Esophagus (tissue), 2 donors: ENCODE results near the gene ELMOD1. TPM values are rescaled to one million over a fixed set of nuclear protein-coding genes. Genes with fewer than 3 reads are reported as not detected.
"Not testable (repeated sequence)": the region's sequence is repeated elsewhere in the genome, so short reads cannot be mapped to it uniquely, and the experiment has no call there.

Source experiments
- H3K27ac ChIP-seq, 2 donors: one replicate each; pipeline ENCODE4 v1.5.1; 2013; ENCODE audit warnings: low read depth in 2 of 2, mild to moderate bottlenecking in 2 of 2, inconsistent platforms in 1 of 2, low read length in 1 of 2, moderate library complexity in 1 of 2
- H3K27me3 ChIP-seq, 2 donors: one replicate each; pipeline ENCODE4 v1.6.1; 2013; ENCODE audit warnings: low read length in 2 of 2, control low read depth in 1 of 2, mild to moderate bottlenecking in 1 of 2; ENCODE audit not compliant: insufficient read depth in 2 of 2, control insufficient read depth in 1 of 2
- H3K36me3 ChIP-seq, 2 donors: one replicate each; pipeline ENCODE4 v1.6.1; 2013; ENCODE audit warnings: low read length in 1 of 2; ENCODE audit not compliant: control insufficient read depth in 2 of 2, insufficient read depth in 2 of 2
- H3K4me1 ChIP-seq, 2 donors: one replicate each; pipeline ENCODE4 v1.6.1; 2013; ENCODE audit warnings: low read length in 1 of 2; ENCODE audit not compliant: control insufficient read depth in 2 of 2, insufficient read depth in 2 of 2
- H3K4me3 ChIP-seq, 2 donors: one replicate each; pipeline ENCODE4 v1.5.1; 2013; ENCODE audit warnings: low read length in 2 of 2, mild to moderate bottlenecking in 2 of 2, low read depth in 1 of 2, moderate library complexity in 1 of 2
- H3K9me3 ChIP-seq, 2 donors: one replicate each; pipeline ENCODE4 v1.6.1; 2013; ENCODE audit warnings: mild to moderate bottlenecking in 2 of 2, low read depth in 1 of 2, low read length in 1 of 2, moderate library complexity in 1 of 2; ENCODE audit not compliant: control insufficient read depth in 2 of 2, insufficient read depth in 1 of 2
- WGBS, 2 donors: extraction: QIAGEN DNeasy Blood & Tissue Kit; methylation state at CpG; one replicate each; pipeline ENCODE4 v1.1.7; 2013; 5-methylcytosine and 5-hydroxymethylcytosine counted together
- polyA plus RNA-seq, 2 donors: library from polyadenylated mRNA; stranded (reverse); fragments of 200-250 nt; gene quantifications; one replicate each; pipeline ENCODE4 v1.2.3, GENCODE V29; 2013
- donor health status: healthy with polysubstance abuse.
- donor health status: Bipolar disorder and iron deficiency.

ELMOD1 gene
- polyA plus RNA-seq, 2 donors = 0.02 TPM; not detected in 1

DNA sequence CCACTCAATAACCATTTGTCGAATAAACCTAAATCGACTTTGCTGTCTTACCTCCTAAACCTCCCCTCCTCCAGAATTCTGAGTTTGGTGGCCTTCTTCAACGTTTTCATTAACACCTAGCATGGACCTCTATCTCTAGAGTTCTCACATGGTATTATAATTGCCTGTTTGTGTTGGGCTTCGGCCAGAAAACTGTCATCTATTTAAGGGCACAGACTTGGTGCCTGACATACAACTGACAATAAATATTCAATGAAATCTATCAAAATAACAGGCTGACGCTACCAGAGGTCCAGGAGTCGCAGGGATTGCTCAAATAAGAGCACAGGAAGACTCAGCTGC, 26.1 kb upstream of the ELMOD1 start:
- Histone ChIP-seq H3K4me3 (peak overlapping the region; percentile 87 to 97), H3K9me3 (no peaks in the 10 kb centered on the region), H3K27me3 (no peaks in the 10 kb centered on the region), H3K27ac (peak overlapping the region; percentile 77 to 95), H3K36me3 (no peaks in the 10 kb centered on the region), H3K4me1 (no peaks in the 10 kb centered on the region)
- 12 to 16% methylated on average over 6 of the region's 6 CpGs for WGBS, 2 donors

DNA sequence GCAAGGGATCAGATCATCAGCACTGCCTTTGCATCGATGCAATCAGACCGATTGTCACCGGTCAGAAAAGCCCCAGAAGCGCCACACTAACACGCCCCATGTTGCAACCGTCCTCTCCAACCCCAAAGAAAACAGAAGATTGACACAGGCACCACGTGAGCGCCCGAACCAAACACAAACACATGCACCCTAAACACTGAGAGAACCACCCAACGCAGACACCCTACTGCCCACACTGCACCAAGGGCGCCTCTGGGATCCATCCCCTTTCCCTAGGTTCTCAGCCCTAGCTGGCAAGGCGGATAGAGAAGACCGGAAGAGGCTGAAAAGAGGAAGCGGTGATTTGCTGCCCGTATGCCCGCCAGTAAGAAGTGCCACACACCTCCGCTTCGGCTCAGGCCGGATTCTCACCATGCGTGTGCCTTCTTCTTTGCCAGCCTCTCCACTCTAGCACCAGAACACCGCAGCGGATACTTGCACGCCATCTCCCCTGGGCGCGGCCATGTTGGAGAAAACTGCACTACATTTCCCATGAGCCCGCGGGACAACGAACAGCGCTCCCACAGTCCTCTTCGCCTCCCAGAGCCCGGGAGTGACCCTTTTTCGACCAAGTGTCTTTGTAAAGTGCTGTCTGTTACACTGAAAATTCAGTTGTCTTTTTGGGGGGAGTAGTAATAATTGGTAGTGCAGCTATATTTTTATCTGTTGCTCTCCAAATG, 25.6 kb upstream of the ELMOD1 start, which contains the start of gene ALKBH8:
TSS of gene ALKBH8 (minus strand) at position 517 of the 719 bp plus-strand sequence. CDS start 4,842 bp downstream, outside the sequence.
- Histone ChIP-seq H3K4me1 (no peaks in the 10 kb centered on the region), H3K4me3 (peak within 1 kb of the TSS; percentile 87 to 97), H3K9me3 (no peaks in the 10 kb centered on the region), H3K27me3 (no peaks in the 10 kb centered on the region), H3K27ac (peak within 1 kb of the TSS; percentile 77 to 95), H3K36me3 (no peaks in the 10 kb centered on the region)
- 0% methylated on average over 32 of the region's 32 CpGs for WGBS, 2 donors

DNA sequence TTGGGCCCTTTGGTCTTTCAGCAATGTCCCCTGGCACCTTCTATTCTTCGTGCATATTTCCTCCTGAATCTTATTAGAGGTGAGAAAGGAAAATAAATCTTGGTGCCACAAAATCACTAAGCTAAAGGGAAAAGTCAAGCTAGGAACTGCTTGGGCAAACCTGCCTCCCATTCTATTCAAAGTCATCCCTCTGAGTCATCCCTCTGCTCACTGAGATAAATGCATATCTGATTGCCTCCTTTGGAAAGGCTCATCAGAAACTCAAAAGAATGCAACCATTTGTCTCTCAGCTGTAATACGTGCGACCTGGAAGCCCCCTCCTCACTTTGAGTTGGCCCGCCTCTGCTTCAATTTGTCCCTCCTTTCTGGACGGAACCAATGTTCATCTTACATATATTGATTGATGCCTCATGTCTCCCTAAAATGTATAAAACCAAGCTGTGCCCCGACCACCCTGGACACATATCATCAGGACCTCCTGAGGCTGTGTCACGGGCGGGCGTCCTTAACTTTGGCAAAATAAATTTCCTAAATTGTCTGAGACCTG, 24.9 kb upstream of the ELMOD1 start:
- H3K27ac ChIP-seq = peak overlapping the region; percentile 77 to 95
- peak overlapping the region; percentile 87 to 97 for H3K4me3 ChIP-seq
- 59 to 62% methylated on average over 9 of the region's 9 CpGs for WGBS, 2 donors
- H3K36me3 ChIP-seq, H3K9me3 ChIP-seq, H3K27me3 ChIP-seq, H3K4me1 ChIP-seq: not testable (repeated sequence)

DNA sequence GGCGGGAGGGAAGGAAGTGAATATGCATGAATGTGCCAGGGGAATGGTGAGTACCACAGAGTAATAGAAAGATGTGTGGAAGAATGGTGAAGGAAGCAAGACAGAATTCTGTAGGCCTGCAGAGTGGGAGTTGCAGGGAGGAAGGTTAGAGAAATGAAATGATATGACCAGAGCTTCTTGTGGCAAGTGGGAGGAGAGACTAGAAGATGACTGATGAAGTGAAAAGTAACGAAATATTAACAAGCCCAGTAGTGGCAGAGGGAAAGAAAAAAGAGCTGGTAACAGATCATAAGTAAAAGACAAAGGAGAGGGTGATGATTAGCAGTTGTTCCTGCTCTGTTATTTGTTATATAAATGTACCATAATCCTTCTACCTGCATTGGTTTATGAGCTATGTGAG, 24.4 kb upstream of the ELMOD1 start:
- no peaks in the 10 kb centered on the region for H3K4me1 ChIP-seq
- 86 to 89% methylated on average over 2 of the region's 2 CpGs for WGBS, 2 donors
- no peak overlapping the region for H3K4me3 ChIP-seq
- no peaks in the 10 kb centered on the region for H3K36me3 ChIP-seq
- H3K27ac ChIP-seq = no peak overlapping the region
- no peaks in the 10 kb centered on the region for H3K27me3 ChIP-seq
- H3K9me3 ChIP-seq = no peaks in the 10 kb centered on the region

DNA sequence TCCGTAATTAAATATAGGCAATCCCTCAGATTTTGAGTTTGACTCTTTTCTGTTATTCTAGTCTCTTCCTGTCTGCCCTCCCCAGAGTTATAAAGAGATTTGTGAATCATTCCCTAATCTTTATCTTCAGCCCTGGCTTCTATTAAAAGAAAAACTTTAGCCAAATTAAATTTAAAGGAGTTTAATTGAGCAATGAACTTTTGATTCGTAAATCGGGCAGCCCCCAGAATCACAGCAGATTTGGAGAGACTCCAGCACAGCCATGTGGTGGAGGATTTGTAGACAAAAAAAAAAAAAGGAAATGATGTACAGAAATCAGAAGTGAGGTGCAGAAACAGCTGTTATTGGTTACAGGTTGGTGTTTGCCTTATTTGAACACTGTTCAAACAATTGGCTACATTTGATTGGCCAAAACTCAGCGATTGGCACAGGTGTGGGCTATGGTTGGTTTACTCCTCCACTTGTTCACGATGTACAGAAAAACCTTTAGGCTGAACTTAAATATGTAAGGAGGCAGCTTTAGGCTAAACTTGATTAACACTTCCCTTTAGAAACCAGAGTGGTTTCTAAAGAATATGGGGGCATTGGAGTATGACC, 23.1 kb upstream of the ELMOD1 start:
- Histone ChIP-seq H3K36me3 (no peaks in the 10 kb centered on the region), H3K27ac (no peak overlapping the region), H3K4me1 (no peaks in the 10 kb centered on the region), H3K4me3 (no peak overlapping the region), H3K9me3 (no peaks in the 10 kb centered on the region), H3K27me3 (no peaks in the 10 kb centered on the region)
- 68 to 71% methylated on average over 5 of the region's 5 CpGs for WGBS, 2 donors

DNA sequence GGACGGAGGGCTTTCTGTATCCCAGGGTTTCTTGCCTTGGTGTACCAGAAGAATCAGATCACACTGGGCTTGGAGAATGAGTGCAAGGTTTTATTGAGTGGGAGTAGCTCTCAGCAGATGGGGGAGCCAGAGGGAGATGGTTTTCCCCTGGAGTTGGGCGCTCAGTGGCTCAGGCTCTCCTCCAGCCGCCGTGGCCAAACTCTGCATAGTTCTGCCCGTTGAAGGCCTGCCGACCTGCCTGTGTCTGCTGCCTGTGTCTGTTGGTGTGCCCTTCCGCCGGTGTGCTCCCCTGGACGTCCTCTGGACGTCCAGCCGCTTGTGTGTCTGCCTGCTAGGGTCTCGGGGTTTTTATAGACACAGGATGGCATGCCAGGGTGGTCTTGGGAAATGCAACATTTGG, 20.9 kb upstream of the ELMOD1 start:
- Histone ChIP-seq H3K36me3 (no peaks in the 10 kb centered on the region), H3K4me3 (no peak overlapping the region), H3K27ac (no peak overlapping the region), H3K4me1 (no peaks in the 10 kb centered on the region), H3K27me3 (no peaks in the 10 kb centered on the region), H3K9me3 (no peaks in the 10 kb centered on the region)
- WGBS, 2 donors = 83 to 86% methylated on average over 12 of the region's 12 CpGs

DNA sequence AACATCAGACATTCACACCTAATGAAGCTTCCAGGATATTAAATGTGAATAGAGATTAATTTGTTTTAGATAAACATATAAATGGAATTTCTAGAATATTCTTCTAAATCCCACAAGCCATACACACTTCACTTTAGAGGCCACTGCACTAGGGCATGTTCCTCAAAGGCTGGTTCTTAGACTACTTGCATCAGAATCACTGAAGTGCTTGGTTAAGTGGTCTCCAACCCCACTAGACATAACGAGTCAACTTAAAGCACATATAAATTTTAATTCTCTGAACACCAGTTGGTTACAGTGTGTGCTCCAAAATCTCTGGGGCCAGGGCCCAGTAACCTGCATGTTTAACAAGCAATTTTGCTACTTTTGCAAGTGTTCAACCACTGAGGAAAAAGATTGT, 17.5 kb upstream of the ELMOD1 start:
- WGBS, 2 donors = 61 to 71% methylated on average over 1 of the region's 1 CpG
- no peaks in the 10 kb centered on the region for H3K9me3 ChIP-seq
- no peaks in the 10 kb centered on the region for H3K36me3 ChIP-seq
- no peaks in the 10 kb centered on the region for H3K27me3 ChIP-seq
- no peak overlapping the region for H3K4me3 ChIP-seq
- H3K27ac ChIP-seq = no peak overlapping the region
- H3K4me1 ChIP-seq = no peaks in the 10 kb centered on the region

DNA sequence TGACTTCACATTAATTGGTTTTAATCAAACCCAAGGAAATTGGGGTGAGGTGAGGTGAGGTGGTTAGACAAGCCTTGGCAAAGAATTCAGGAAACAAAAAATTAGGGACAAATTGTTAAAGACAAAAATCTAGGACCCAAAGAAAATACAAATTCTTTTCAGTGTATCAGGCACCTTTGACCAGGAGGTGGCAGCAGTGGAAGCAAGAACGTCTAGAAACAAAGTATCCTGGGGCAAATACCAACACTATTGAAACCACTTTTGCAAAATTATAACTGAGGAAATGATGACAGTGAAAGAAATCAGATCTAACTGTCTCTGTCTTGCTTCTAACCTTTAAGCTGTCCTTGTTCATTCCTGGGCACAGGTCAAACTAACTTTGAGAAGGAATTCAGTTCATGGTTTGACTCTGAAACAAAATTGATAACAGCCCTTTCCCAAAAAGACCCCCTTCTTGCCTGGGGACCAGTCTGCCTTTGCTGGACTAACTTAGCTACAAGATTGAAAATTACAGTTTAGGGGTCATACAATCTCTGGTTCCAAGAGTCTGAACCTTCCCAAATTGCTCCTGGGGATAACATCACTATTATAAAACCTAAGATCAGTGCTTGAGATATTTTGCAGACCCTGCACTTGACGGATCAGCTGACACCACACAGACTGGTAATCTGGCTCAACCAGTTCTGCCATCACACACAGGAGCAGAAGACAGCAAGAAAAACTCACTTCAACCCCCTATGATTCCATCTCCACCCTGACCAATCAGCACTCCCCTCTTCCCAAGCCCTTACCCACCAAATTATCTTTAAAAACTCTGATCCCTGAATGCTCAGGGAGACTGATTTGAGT, 14.2 kb upstream of the ELMOD1 start:
- not testable (repeated sequence) for H3K27ac ChIP-seq, H3K4me3 ChIP-seq, H3K4me1 ChIP-seq, H3K27me3 ChIP-seq, H3K36me3 ChIP-seq, H3K9me3 ChIP-seq
- 23% methylated on average over 2 of the region's 2 CpGs for WGBS, 2 donors

DNA sequence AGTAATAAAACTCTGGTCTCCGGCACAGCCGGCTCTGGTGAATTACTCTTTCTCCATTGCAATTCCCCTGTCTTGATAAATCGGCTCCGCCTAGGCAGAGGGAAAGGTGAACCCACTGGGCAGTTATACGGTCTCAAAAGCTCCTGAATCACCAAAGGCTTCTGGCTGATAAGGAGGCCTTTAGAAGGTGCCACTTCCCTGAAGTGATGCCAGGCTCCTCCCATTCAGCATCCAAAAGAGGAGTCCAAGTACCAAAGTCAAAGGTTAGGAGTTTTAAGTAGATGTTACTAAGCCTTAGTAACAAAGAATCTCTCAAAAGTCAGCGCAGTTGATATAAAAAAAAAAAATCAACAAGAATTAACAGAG, 13.6 kb upstream of the ELMOD1 start:
- 76 to 82% methylated on average over 6 of the region's 6 CpGs for WGBS, 2 donors
- no peaks in the 10 kb centered on the region for H3K9me3 ChIP-seq
- H3K4me1 ChIP-seq = no peaks in the 10 kb centered on the region
- no peaks in the 10 kb centered on the region for H3K36me3 ChIP-seq
- no peak overlapping the region for H3K4me3 ChIP-seq
- H3K27ac ChIP-seq = no peak overlapping the region
- no peaks in the 10 kb centered on the region for H3K27me3 ChIP-seq
